Nasal cavity respiratory epithelium epithelial cell of viscerocranial mucosa (primary cell): ENCODE measurements around the gene ZSCAN10. TPM values are rescaled to one million over a fixed set of nuclear protein-coding genes. Genes with fewer than 3 reads are reported as not detected.

Experiments
- total RNA-seq: library from RNA; depleted of rRNA; stranded (reverse); fragments of >200 nt; gene quantifications from 2 replicates; pipeline ENCODE4 v1.2.3, GENCODE V29; 2014

ZSCAN10 gene
- not detected in 2 replicates for total RNA-seq

DNA sequence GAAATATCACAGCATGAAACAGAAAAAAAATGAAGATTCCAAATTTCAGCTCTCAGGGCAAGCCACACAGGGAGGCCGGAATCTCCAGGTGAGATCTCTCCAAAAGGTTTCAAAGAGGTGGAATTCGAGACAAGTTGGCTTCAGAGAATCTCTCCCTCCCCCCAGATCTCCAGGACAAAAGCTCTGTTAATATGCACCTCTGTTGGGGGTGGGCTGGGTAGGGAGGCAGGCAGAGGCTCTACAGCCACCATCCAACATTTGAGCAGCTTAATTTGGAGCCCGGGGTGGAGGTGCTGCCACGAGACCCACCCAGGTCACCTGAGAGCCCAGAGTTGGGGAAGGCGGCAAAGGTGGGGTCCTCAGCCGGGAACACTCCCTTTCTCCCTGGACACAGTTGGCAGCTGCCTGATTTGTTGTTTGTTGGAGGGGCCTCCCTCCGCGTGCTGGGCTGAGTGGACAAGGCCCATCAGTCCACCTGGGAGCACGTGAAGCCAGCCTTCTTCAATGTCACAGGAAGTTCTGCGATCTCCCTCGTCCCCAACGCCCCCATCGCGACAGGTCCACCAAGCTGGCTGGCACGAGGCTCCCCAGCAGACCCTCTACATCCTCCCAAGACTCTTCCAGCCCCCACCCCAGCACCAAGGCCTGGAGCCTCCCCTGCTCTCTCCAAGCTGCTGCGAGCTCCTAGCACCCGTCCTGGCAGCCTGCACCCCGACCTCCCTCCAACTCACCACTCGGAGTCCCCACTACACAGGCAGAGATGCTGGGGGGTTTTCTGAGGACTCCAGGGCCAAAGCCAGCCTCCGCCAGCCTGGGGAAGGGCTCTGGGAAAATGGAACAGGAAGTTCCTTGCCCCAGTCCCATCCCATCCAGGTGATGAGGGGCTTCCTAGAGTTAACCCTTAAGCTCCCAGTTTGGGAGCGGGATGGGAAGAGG is at the start of gene ZSCAN10:
TSS of gene ZSCAN10 (minus strand) at position 836 of the 936 bp plus-strand sequence. CDS start 6,357 bp downstream, outside the sequence.

DNA sequence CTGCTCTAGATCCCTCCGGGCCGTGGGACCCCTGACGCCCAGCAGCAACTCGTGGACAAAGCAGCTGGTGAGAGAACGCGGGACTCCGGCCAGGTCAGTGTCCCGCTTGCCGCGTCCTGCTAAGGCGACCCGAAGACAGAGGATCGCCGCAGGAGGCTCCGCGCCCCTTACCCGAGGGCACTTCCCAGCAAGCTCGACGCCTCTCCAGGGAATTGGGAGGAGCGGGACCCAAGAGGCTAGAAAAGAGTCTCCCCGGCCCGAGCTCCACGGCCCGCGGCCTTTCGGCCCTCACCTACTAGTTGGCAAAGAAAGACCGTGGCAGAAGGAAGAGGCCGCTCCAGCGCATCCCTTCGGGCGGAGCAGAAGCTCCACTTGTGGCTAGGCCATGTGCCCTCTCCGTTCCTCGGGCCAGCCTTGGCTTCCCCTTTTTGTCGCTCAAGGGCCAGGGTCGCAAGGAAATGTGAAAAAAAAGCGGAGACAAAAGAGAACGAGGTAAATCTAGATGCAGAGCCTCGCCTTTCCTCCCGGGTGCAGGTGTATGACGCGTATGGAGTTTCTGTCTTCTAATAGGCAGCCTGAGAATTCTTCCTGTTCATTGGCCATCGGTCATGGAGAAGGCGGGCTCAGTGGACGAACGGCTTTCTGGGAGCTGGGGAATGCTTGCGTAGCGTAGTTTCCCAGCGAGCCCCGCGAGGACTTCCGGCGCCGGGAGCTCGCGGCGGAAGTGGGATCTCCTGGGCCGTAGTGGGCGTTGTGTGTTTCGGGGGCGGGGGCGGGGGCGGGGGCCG is 35.4 kb upstream of the ZSCAN10 start, which contains the start of gene ZNF213:
TSS of gene ZNF213 (plus strand) at position 692 of the 788 bp plus-strand sequence. CDS start 2,252 bp downstream, outside the sequence.

GRCh38 chr16:3112058-3112880 is 13.2 kb upstream of the ZSCAN10 start, which contains the start of gene ZNF205:
TSS of gene ZNF205 (plus strand) at chr16:3112586. CDS start at chr16:3113431, 845 bp downstream.

DNA sequence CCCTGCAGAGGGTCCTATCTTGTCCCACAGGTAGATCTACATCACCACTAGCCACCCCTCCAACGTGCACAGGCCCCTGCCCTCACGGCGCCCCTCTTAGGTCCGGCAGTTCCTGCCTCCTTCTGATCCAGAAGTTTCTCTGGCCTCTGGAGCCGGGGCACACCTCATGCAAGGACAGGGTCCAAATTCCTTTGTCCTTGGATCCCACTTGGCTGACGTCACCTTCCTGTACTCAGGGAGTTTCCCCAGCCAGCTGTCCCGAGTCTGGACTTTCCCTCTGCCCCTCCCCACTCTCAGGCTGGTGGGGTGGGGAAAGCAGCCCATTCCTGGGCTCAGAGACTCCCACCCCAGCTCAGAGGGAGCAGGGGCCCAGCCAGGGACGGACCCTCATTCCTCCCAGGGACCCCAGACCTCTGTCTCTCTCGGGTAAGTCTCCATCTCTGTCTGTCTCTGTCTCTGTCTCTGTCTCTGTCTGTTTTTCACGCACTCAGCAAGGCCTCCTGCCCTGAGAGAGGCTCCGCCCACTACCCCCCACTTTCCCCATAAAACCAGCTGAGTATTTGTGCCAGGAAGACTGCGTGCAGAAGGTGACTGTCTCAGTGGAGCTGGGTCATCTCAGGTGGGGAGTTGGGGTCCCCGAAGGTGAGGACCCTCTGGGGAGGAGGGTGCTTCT is 33.9 kb downstream of the ZSCAN10 start, which contains the start of gene IL32:
TSS of gene IL32 (plus strand) at position 572 of the 673 bp plus-strand sequence. CDS start 172 bp downstream, outside the sequence.

DNA sequence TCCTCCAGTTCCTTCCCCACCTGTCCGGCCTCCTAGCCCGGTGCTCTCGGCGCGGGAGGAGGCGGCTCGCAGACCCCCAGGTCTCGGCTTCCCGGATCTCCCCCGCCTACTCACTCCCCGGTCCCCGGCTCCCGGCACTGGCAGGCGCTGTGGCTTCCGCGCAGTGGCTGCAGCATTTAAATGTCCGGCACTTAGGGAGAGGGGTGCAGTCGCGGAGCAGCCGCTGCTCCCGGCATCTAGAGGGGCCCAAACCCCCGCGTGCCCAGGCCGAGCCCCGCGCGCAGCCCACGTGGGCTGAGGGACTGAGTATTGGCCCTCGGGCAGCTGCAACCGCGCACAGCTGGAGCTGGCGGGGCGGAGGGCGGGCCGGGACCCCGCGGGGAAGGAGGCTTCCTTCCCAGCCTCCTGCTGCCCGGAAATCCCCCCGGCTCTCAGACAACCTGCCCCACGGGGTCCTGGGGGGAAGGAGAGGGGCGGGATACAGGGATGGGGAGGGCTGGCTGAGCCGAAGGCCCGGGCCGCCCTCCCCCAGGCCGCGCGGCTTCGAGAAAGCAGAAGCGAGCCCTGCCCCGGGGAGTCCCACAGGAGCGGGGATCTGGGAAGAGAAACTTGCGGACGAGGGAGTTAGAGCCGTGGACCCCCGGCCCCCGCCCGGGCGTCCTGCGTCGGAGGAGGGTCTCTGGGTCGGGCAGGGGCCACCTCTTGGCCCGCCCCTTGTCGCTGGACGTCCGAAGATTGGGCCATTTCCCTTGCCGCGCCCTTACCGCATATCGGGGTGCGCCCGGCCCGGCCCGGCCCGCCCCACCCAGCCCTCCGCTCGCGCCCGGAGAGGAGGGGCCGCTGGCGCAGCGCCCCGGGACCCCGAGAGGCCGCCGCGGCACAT is 53.1 kb downstream of the ZSCAN10 start, which contains the start of gene MMP25:
TSS of gene MMP25 (plus strand) at position 804 of the 883 bp plus-strand sequence. CDS start 357 bp downstream, outside the sequence.

Other genes with a start within 250 kb of the ZSCAN10 start
- 7.5 and 54.4 TPM in 2 replicates for gene PRSS22, start 241.1 kb downstream of the ZSCAN10 start, total RNA-seq
- 52.8 and 69.7 TPM in 2 replicates for gene FLYWCH2, start 216.1 kb downstream of the ZSCAN10 start, total RNA-seq
- gene FLYWCH1, start 187.4 kb downstream of the ZSCAN10 start, total RNA-seq: 84.4 and 111 TPM in 2 replicates
- 3.8 and 10.2 TPM in 2 replicates for gene KREMEN2, start 135.0 kb downstream of the ZSCAN10 start, total RNA-seq
- gene PAQR4, start 129.9 kb downstream of the ZSCAN10 start, total RNA-seq: 6.5 and 8.8 TPM in 2 replicates
- gene PKMYT1, start 118.8 kb downstream of the ZSCAN10 start, total RNA-seq: 0.34 and 0.50 TPM in 2 replicates
- under 0.01 and 0.14 TPM in 2 replicates for gene CLDN9, start 86.4 kb downstream of the ZSCAN10 start, total RNA-seq
- under 0.01 and 0.14 TPM in 2 replicates for gene CLDN6, start 81.1 kb downstream of the ZSCAN10 start, total RNA-seq
- gene TNFRSF12A, start 78.9 kb downstream of the ZSCAN10 start, total RNA-seq: 279 and 421 TPM in 2 replicates
- 2.4 and 9.4 TPM in 2 replicates for gene HCFC1R1, start 75.4 kb downstream of the ZSCAN10 start, total RNA-seq
- gene THOC6, start 75.3 kb downstream of the ZSCAN10 start, total RNA-seq: 14.4 and 23.2 TPM in 2 replicates
- 23.3 and 27.3 TPM in 2 replicates for gene BICDL2, start 62.4 kb downstream of the ZSCAN10 start, total RNA-seq
- 0.21 and 0.34 TPM in 2 replicates for gene MMP25, start 52.7 kb downstream of the ZSCAN10 start, total RNA-seq
- 1.7 and 32.1 TPM in 2 replicates for gene IL32, start 33.7 kb downstream of the ZSCAN10 start, total RNA-seq
- gene ZNF205, start 13.3 kb upstream of the ZSCAN10 start, total RNA-seq: 17.4 and 17.8 TPM in 2 replicates
- 13.7 and 22.8 TPM in 2 replicates for gene ZNF213, start 35.7 kb upstream of the ZSCAN10 start, total RNA-seq
- gene OR1F1, start 88.9 kb upstream of the ZSCAN10 start, total RNA-seq: 0.14 TPM in 1 of 2 replicates, not detected in the other
- 9.9 and 13.7 TPM in 2 replicates for gene ZNF200, start 135.9 kb upstream of the ZSCAN10 start, total RNA-seq
- gene MEFV, start 157.3 kb upstream of the ZSCAN10 start, total RNA-seq: under 0.01 and 0.07 TPM in 2 replicates
- 55.7 and 64.9 TPM in 2 replicates for gene ZNF263, start 184.2 kb upstream of the ZSCAN10 start, total RNA-seq
- gene TIGD7, start 206.1 kb upstream of the ZSCAN10 start, total RNA-seq: 6.0 and 7.9 TPM in 2 replicates
- gene ZNF75A, start 206.2 kb upstream of the ZSCAN10 start, total RNA-seq: 25.6 and 36.6 TPM in 2 replicates